ENCODE data around the gene MACF1. TPM values are rescaled to one million over a fixed set of nuclear protein-coding genes. Genes with fewer than 3 reads are reported as not detected.

Gene MACF1
- total RNA-seq, 2 experiments from 2014 or later, result 159 to 163 TPM

- CTCF ChIA-PET, result no interaction called here
- POLR2A ChIA-PET, result no interaction called here
These were observed 112.6 kb downstream of the MACF1 start for GRCh38 chr1:39317111-39317510.

GRCh38 chr1:39317910-39318633 is 113.6 kb downstream of the MACF1 start:
- POLR2A ChIA-PET, result no interaction called here
- CTCF ChIA-PET, result interaction anchor here (0.9 kb wide), 1 partner anchor 10 kb away, joined by 3 read pairs; no protein-coding TSS in a partner anchor

GRCh38 chr1:39321979-39322378 is 117.5 kb downstream of the MACF1 start:
- POLR2A ChIA-PET, result no interaction called here
- CTCF ChIA-PET, result no interaction called here

- CTCF ChIA-PET, result no interaction called here
These were observed 117.9 kb downstream of the MACF1 start for GRCh38 chr1:39322431-39322830.

GRCh38 chr1:39324888-39325287 is 120.4 kb downstream of the MACF1 start:
- POLR2A ChIA-PET, result no interaction called here
- CTCF ChIA-PET, result interaction anchor here (1.5 kb wide), 1 partner anchor 140 kb away, joined by 3 read pairs; no protein-coding TSS in a partner anchor

More at GRCh38 chr1:39322431-39322830, 117.9 kb downstream of the MACF1 start:
- POLR2A ChIA-PET, result no interaction called here

GRCh38 chr1:39326836-39327235 is 122.3 kb downstream of the MACF1 start:
- CTCF ChIA-PET, result interaction anchor here (0.7 kb wide), 1 partner anchor 140 kb away, joined by 3 read pairs; no protein-coding TSS in a partner anchor
- POLR2A ChIA-PET, result interaction anchor here (0.6 to 0.7 kb wide), 2 partner anchors 122 to 340 kb away, joined by 4 to 7 read pairs; no protein-coding TSS in a partner anchor

- POLR2A ChIA-PET, result interaction anchor here (0.5 kb wide), 1 partner anchor 53 kb away, joined by 3 read pairs; no protein-coding TSS in a partner anchor
- CTCF ChIA-PET, result interaction anchor here (1.6 kb wide), 1 partner anchor 10 kb away, joined by 3 read pairs; no protein-coding TSS in a partner anchor
These were observed 123.6 kb downstream of the MACF1 start for GRCh38 chr1:39328095-39328494.

- CTCF ChIA-PET, result interaction anchor here (1.6 kb wide), 1 partner anchor 11 kb away, joined by 3 read pairs; no protein-coding TSS in a partner anchor
- POLR2A ChIA-PET, result no interaction called here
These were observed 124.2 kb downstream of the MACF1 start for GRCh38 chr1:39328586-39329121.

GRCh38 chr1:39331647-39332046 is 127.2 kb downstream of the MACF1 start:
- POLR2A ChIA-PET, result no interaction called here
- CTCF ChIA-PET, result no interaction called here

GRCh38 chr1:39332291-39332690 is 127.8 kb downstream of the MACF1 start:
- POLR2A ChIA-PET, result no interaction called here
- CTCF ChIA-PET, result no interaction called here

GRCh38 chr1:39332828-39333227 is 128.3 kb downstream of the MACF1 start:
- POLR2A ChIA-PET, result no interaction called here
- CTCF ChIA-PET, result no interaction called here

- ChIA-PET POLR2A (interaction anchor here (0.6 kb wide), 1 partner anchor 210 kb away, joined by 6 read pairs; no protein-coding TSS in a partner anchor), CTCF (no interaction called here)
These were observed 128.8 kb downstream of the MACF1 start for GRCh38 chr1:39333296-39333695.

- CTCF ChIA-PET, result no interaction called here
- POLR2A ChIA-PET, result no interaction called here
These were observed 130.7 kb downstream of the MACF1 start for GRCh38 chr1:39335216-39335615.

- POLR2A ChIA-PET, result no interaction called here
- CTCF ChIA-PET, result no interaction called here
These were observed 132.6 kb downstream of the MACF1 start for GRCh38 chr1:39337067-39337466.

GRCh38 chr1:39342776-39343175 is 138.3 kb downstream of the MACF1 start:
- POLR2A ChIA-PET, result no interaction called here

GRCh38 chr1:39344394-39345154 is 140.1 kb downstream of the MACF1 start:
- ChIA-PET POLR2A (interaction anchor here (0.7 kb wide), 1 partner anchor 145 kb away, joined by 7 read pairs; no protein-coding TSS in a partner anchor), CTCF (no interaction called here)

More at GRCh38 chr1:39342776-39343175, 138.3 kb downstream of the MACF1 start:
- CTCF ChIA-PET, result no interaction called here

- CTCF ChIA-PET, result interaction anchor here (1.5 kb wide), 1 partner anchor 17 kb away, joined by 3 read pairs; no protein-coding TSS in a partner anchor
- POLR2A ChIA-PET, result no interaction called here
These were observed 142.4 kb downstream of the MACF1 start for GRCh38 chr1:39346872-39347271.

- CTCF ChIA-PET, result no interaction called here
These were observed 143.8 kb downstream of the MACF1 start for GRCh38 chr1:39348278-39348677.

GRCh38 chr1:39352881-39353280 is 148.4 kb downstream of the MACF1 start:
- CTCF ChIA-PET, result no interaction called here
- POLR2A ChIA-PET, result no interaction called here

More at GRCh38 chr1:39348278-39348677, 143.8 kb downstream of the MACF1 start:
- POLR2A ChIA-PET, result no interaction called here

GRCh38 chr1:39354572-39354971 is 150.1 kb downstream of the MACF1 start:
- POLR2A ChIA-PET, result no interaction called here
- CTCF ChIA-PET, result interaction anchor here (0.6 to 1.6 kb wide), 3 partner anchors 60 to 184 kb away, joined by 3 to 4 read pairs (median 3); no protein-coding TSS in a partner anchor
